Stimulated activated CD8-positive, alpha-beta memory T cell treated with anti-CD3 and anti-CD28 coated beads, Interleukin-15, amount 100 ng/mL, for 1 hour (primary cell): ENCODE measurements around the gene TCF12.
"Not testable (repeated sequence)": the region's sequence is repeated elsewhere in the genome, so short reads cannot be mapped to it uniquely, and the experiment has no call there.

Source experiments
- DNase-seq: peaks from one replicate; pipeline ENCODE4 v3.0.0-alpha.2; 2020; ENCODE audit warnings: low read depth

Gene TCF12

DNA sequence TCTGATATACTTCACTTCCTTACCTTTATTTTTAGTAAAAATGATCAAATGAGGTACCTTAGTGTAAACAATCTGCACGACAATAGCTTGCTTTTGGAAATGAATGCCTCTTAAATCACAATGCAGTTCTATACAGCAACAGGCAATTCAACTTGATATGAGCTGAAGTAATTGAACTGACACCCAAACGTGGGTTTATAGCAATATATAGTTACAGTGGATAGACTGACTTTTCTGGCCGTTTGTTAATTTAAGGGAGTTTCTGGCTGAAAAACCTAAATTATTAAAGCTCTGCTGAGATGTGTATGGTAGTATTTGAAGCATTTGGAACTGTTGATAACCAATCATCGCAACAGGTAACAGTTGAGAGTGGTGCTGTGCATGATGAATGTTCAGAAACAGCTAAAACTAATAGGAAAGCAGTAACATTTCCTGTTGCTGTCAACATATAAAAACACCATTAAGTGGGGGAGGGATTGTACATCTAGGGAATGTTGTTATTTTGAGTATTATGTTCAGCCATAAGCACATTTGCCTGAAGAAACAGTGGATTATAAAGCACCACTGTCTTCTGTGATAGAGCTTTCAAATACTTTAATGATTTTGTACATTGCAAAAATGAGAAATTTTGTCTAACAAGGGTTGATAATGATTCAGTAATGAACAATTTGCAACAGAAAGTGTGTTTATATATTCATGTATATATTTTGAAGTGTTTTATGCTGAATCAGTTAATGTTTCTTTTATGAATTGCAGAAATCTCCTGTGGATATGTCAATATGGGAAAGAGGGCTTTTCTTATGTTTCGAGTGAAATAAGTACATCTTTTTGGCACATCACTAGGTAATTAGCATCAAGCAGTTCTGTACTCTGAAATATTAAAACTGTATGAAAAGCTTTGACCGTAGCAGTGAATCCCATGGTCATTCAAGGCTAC is 176.1 kb downstream of the TCF12 start:
- DNase-seq: no peak

DNA sequence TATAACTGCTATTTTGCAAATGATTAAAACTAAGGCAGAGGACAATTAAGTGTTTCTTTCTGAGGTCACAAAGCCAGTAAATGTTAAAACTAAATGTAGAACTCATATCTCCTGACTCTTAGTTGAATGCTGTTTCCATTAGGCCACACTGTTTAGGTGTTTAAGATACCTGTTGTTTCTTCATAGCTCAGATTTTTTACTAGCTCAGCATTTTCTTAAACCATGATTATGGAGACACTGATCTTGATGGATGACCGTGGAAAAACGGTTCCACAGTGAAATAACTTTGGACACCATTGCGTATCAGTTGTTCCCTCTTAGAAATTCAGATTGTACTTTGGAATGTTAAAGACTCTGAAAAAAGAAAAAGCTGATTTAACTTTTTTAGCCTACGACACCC is 177.5 kb downstream of the TCF12 start:
- DNase-seq: no peak

DNA sequence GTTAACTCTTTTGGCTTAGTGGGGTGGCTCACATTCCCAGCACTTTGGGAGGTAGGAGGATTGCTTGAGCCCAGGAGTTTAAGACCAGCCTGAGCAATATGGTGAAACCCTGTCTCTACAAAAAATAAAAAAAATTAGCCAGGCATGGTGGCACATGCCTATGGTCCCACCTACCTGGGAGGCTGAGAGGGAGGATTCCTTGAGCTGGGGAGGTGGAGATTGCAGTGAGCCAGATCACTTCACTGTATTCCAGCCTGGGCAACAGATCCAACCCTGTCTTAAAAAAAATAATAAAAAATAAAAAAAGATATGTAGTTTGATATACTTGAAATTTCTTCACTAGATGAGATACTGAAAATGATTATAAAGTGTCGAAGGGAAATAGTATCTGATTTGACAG is 178.8 kb downstream of the TCF12 start:
- DNase-seq: no peak

DNA sequence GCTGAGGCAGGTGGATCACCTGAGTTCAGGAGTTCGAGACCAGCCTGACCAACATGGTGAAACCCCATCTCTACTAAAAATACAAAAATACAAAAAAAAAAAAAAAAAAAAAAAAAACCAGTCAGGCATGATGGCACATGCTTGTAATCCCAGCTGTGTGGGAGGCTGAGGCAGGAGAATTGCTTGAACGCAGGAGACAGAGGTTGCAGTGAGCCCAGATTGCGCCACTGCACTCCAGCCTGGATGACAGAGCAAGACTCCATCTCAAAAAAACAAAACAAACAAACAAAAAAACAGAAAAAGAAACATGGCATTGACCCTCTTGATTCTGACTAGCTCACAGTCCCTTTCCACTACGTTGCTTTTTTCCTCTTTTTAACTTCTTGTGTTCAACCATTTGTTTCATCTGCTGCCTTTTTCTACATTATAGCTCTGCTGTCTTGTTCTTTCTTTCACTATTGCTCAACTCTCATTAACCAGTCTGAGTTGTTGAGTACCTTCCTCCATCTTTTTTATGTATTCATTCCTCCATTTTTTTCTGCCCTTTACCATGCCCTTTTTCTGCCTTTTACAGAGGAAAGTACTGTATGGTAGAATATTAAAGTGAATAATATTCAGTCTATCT is 179.6 kb downstream of the TCF12 start:
- not testable (repeated sequence) for DNase-seq

DNA sequence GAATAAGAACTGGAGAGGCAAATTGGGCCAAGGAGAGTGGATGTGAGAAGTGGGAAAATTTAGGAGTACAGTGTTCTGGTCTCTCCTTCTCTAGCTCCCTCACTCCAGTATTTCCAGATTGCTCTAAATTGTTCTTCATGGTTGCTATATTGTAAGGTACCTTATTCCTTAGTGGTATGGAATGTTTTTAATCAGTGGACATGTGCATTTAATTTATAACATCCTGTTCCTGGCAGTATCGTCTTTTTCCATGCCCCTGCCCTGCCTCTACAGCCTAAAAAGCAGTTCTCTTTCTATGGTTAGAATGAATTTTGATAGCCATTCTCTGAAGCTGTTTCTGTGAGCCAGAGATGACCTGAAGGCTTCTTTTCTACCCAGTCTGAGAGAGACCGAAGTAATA is 180.5 kb downstream of the TCF12 start:
- no peak for DNase-seq

DNA sequence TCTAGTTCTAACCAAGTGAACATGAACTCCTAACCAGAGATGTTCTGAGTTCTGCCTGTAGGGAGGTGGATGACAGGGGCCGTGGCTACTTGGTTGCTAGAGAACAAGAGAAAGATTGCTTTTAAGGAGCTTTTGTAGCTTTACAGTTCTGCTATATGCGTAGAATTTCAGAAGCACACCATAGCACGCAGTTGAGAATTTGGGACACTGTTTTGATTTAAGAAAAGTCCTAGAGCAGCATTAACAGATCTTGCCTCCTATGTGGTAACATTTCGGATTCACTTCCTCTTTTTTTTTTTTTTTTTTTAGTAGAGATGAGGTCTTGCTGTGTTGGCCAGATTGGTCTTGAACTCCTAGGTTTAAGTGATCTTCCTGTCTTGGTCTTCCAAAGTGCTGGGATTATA is 181.7 kb downstream of the TCF12 start:
- DNase-seq: no peak

DNA sequence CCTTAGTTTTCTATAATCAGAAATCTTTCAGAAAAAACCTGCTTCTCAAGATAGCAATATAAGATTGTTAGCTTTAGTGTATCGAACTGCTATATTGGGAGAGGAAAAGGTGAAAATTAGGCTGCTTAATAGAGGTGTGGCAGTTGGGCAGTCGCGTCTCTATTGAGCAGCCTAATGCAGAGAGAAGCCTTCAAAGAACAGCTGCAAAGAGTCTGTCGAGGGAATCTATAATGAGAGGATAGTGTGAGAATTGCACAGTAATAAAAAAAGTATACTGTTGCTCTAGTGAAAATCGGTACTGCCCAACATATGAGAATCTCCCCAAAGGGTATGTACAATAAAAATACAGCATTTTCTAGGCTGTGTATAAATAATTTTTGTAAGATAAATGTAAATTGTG is 184.4 kb downstream of the TCF12 start:
- no peak for DNase-seq

DNA sequence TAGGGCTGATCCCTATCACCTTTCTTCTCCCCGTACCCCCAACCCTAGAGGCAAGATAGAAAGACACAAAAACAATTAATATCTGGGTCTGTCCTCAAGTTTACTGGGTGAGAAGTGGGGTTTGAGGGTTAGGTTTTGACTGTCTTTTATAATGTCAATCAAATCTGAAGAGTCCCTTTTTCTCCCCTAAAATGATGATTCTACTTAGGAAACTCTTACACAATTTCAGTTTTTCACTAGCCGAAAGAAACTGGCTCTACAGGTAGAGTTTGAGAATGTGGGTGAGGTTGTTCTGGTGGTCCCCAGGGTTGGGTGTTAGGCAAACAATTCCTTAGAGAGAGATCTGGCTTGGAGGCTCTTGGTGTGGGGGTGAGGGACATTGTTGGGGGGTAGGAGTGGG is 189.9 kb downstream of the TCF12 start:
- no peak for DNase-seq

DNA sequence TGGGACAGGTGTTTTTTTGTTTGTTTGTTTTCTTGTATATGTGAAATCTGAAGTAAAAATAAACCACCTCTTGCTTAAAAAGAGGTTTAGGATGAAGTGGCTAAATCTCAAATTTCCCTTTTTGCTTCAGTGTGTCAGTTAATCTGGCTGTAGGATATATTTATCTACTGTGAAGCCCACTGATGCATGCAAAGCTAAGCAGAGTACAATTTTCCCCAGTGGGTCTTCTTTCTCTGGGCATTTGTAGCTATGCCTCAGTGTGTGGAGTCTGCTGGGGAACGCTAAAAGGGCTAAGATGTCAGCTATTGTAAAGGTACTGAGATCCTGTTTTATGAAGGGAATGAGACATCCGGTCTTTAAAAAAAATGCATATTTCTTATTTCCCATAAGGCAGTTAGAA is 190.6 kb downstream of the TCF12 start:
- DNase-seq: no peak

DNA sequence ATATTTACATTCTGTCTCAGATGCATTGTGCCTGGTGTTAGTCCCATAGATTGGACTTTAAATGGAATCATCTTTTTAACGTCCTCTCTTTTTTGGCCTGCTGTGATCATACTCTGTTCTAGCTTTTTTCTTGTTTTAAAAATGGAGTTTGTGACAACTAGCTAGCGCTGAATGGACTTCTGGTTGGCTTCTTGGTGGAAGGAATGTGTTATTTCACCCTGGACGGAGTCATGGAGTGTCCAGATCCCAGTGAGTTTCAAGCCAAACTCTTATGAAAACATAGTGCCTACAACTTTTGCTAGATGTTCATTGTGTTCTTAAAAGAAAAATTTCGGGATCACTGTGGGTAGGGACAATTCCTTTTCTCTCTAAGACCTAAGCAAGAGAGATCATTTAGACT is 192.6 kb downstream of the TCF12 start:
- DNase-seq: no peak

DNA sequence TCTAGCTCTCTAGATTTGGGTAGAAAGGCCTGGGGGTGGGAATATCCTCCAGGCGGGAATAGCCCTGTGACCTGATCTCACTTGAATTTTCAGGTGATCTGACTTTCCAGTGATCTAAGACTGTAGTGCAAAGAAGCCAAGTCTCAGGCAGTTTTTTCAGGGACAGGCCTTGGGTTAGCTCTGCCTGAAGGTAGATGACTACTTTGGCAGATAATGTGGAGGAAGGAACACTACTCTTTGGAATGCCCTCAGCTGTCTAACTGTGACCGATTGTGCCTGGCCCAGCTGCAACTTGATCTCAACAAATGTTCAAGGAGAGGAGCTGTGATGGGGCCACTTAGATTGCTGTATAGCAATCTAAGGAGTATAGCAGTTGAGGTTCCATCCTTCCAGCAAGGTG is 193.7 kb downstream of the TCF12 start:
- DNase-seq: no peak

DNA sequence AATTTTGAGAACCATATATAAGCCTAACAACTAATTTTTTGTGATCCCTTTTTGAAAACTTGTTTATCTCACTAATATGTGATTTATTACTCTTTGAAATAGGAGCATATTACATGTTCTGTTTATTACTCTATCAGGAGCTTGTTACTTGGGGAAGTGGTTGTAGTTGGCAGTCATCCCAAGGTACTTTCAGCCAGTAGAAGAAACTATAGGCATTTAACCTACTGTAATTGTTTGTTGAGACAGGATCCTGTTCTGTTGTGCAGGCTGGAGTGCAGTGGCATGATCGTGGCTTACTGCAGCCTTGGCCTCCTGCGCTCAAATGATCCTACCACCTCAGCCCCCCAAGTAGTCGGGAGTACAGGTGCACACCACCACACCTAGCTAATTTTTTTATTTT is 195.6 kb downstream of the TCF12 start:
- DNase-seq: no peak

DNA sequence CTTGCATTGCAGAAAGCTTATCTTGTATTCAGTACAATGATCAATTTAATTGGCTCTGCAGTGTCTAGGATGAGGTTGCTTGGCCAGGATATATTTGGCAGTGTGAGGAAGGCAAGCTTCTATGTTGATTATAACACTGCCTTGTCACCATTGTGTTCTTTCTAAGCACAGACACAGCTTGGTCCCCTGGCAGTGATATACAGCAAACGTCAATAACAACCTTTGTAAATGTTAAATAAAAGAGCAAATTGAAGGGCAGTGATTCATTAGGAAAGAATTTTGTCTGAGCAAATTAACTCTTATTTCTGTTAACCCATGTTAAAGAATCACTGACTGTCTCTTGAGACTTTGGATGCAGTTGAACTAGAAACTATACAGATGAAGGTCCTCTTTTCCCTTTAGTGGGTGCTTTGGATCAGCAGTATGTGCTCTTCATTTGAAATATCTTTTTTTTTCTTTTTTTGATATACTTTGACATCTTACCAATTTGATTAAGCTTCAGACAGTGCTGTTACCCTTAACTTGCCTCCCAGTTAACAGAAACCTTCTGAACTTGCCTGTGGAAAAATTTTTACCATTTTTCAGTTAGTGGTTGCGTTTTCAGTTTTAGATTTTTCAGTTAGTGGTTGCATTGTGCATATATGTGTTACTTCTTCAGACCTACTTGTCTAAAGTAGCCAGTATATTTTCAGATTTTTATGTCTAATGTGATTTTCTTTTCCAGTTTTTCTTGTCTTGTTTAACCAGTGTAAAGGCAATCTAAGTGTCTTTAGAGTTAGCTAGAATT is 199.8 kb downstream of the TCF12 start:
- DNase-seq: no peak

DNA sequence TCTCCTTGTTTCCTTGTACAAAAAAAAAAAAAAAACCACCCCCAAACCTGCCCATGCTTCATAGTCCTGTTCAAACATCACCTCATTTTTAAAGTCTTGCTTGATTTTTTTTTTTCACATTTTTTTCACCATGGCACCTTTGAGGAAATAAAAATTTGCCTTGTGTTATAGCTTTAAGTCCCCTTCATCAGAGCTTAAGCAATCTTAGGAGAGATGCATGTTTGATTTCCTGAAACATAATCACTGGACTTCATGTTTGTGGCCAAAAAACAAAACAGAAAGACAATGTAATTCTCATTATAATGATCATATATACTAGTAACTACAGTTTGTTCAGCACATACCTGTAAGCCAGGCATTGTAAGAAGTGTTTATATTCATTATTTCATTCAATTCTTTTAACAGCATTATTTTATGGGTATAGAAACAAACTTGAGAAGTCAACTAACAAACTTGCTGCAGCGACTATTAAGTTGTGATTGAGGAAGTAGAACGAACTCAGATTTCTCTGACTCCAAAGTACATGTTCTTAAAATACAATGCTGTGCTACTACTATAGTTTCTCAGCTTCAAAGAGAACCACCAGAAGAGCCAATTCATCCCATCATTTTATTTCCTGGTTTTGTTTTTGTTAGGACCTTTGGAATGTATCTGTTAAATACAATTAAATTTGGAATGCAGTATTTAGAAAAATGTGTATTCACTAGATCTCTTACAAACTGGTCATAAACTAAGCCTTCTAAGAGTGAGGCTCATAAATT is 203.8 kb downstream of the TCF12 start:
- no peak for DNase-seq

DNA sequence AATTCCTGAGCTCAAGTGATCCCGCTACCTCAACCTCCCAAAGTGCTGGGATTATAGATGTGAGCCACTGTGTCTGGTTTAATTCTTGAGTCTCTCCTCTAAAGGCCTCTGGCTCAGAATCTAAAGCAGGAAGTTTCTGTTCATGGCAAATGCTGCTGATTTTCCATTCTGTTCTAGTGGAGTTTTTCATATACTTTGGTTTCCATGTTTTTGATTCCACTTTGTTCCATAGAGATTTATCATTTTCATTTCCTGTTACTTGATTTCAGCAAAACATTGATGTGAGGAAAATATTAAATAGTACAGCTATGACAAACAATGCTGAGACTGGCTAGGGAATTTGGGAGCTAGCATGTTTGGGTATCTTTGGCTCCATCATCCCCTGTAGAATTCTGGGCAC is 205.6 kb downstream of the TCF12 start:
- no peak for DNase-seq

DNA sequence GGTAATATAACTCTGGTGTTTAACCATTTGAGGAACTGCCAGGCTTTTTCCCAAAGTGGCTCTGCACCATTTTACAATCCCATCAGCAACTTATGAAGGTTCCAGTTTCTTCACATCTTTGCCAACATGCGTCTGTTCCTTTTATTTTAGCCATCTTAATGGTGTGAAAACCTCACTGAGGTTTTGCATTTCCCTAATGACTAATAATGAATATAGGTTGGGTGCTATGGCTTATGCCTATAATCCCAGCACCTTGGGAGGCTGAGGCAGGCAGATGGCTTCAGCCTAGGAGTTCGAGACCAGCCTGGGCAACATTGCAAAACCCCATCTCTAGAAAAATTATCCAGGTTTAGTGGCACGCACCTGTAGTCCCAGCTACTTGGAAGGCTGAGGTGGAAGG is 210.6 kb downstream of the TCF12 start:
- DNase-seq: no peak

DNA sequence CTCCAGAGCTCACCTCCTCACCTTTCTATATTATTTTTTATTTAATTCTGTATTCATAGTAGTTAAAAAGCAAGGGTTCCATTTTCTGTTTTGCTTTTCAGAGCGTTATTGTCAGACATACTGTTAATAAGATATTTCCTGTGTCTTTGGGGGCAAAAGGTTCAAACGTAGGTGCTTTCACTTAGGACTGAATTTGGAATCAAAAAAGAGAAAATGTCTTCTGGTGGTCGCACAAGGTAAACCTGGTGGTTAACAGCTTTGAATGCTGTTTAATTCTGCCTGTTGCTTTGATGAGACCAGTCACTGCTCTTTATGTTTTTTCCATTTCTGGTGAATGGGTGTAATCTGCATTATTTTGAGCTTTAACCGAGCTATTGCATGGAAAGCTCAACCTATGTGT is 212.5 kb downstream of the TCF12 start:
- no peak for DNase-seq

DNA sequence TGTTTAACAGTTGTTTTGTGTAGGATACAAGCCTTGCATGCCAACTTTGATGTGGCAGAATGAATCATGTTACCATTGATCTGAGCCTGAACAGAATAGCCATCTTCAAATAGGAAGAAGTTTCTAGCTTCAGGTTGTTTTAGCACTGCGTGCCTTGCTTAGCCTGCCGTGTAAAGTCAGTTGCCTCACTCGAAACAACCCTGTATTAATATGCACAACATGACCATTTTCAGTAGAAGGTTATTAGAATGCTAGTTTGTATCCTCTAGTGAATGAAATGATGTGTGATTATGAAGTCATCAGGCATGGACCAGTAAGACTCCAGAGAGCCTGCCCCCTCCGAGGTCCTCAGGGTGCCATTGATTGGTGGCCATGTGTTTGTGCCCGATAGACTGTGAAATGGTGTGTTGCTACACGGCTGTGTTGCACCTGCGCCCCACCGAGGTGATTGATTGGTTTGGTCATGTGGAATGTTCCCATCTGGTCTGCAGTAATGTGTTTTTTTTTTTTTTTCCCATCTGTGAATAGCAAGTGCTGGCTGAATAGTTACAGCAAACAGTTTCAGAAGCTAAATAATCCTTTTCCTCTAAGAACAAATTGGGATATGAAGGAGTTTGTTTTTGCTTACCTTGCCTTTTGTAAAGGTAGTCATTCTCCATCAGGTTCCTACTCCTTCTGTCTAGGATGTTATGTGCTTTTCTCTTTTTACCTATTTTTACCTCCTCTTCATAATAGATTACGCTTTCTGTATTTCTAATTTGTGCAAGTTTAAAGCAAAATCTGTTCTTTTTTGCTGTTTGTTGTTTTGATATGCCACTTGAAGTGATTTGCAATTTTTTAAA is 214.9 kb downstream of the TCF12 start:
- no peak for DNase-seq

DNA sequence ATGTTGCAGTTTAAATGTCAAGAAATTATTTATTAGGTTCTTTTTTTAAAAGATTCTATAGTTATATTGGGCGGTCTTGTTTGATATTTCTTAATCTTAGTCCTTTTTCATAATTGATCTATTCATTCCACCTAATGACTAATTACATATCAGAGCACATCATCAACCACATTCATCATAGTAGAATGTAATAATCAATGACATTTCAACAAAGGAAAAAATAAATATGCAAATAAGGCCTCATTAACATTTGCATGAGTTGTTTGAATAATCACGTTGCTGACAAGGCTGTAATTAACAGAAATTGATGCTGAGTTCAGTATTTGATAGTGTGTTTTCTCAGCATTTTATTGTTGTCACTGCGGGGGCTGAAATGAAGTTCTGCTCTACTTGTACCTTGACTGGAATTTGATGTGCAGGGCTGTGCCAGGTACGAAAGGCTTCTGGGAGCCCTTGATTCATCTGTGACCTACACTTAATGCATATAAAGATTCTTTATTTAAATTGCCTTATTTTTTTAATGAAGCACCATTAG is 215.7 kb downstream of the TCF12 start:
- no peak for DNase-seq

DNA sequence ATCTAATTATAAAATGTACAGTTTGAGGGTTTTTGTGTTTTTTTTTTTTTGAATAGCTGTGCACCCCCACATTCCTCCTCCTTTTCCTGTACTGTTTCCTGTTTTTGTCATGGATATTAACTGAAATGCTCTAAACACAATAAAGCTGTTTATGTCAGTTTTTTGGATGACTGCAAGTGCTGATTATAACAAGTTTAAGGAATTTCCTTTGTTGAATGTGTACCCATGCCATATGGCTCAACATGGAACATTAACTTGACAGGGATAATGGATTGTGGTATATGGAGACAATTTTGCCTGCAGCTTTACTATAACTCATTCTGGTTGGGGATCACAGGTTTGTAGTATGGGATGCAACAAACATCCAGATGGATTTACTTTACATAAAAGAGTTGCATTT is 216.4 kb downstream of the TCF12 start:
- DNase-seq: no peak

DNA sequence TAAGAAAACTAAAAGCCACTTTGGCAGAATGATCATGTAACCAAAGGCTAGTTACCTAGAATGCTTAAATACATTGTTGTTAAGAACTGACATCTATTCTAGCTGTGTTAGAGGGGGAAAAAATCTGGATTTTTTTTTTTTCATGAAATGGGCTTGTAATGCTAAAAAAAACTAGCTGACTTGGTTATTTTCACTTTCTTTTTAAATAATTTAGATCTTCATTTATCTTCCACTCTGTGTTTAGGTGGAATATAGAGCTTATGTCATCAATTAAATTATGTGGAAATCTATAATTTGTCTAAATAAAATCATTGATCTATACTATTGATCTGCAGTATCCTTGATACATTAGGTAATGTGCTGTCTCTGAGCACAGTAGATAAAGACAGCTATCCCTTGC is 217.4 kb downstream of the TCF12 start:
- DNase-seq: no peak
